Measurements from ENCODE around the gene RSPH1. TPM values are rescaled to one million over a fixed set of nuclear protein-coding genes. Genes with fewer than 3 reads are reported as not detected.

The RSPH1 gene
- total RNA-seq: 5.6 TPM

DNA sequence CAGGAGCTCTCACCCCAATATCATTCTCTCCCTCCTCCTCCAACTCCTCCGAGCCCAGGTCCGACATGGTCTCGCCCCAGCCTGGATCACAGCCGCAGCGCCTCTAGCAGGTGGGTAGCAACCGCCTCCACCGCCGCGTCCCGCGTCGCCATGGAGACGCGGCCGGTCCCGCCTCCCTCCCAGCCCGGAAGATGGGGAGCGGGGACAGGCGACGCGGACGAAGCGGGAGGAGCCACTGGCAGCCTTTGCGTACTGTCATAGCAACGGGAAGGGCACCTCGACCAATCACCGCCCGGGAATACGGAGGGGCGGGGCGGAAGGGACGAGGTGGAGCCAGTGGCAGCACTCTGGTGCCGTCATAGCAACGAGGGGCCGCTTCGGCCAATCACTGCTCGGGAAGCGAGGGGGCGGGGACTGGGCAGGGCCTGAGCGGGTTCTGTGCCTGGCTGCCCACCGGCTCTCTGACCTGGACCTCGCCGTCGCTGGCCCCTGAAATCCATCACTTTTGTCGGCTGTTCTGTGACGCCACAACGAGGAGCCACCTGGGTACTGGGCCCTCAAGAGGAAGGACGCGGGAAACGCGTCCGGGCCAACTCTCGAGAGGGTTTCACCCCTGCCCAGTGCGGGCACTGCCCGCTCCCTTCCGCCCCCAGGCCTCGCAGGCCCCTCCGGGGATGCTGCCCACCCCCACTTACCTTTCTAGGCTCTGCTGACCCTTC lies at the start of gene RSPH1:
RSPH1 (minus strand) TSS at position 105 of the 719 bp plus-strand sequence; CDS start at position 67, 38 bp downstream.
- DNase-seq (ENCODE audit: low spot score): peak; percentile 100

DNA sequence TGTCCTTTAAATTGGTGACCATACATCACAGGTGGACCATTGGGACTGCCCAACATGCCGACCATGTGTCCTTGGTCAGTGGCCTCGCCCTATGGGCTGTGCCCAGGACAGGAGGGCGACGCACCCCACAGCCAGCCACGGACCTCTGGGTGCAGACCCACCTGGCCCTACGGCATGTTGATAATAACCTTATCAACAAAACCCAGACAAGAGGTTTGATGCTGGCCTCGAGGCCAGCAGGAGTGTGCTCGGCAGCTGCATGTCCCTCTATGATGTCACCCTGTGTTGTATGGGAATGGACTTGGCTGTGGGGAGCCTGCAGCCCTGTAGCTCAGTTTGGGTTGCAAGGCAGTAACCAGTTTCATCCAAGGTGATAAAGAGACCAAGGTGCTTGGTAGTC lies 49.7 kb upstream of the RSPH1 start:
- DNase-seq (ENCODE audit: low spot score): no peak

DNA sequence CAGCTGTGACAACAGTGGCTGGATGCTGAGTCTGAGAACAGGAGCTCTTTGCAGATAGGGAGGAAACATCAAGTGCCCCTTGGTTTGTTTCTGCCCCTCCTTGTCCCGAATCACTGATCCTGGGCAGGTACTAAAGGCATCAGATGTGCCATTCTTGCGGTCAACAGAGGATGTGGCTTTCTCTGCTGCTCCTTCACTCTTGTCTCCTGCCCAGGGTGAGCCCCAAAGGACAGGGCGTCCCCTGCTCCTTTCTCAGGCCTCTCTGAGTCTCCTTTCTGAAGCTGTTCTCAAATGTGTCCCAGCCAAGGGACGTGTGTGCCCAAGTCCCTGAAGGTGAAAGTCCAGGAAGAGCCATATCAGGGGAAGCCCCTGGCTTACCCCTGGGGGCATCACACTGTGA lies 49.3 kb upstream of the RSPH1 start:
- DNase-seq (ENCODE audit: low spot score): no peak

DNA sequence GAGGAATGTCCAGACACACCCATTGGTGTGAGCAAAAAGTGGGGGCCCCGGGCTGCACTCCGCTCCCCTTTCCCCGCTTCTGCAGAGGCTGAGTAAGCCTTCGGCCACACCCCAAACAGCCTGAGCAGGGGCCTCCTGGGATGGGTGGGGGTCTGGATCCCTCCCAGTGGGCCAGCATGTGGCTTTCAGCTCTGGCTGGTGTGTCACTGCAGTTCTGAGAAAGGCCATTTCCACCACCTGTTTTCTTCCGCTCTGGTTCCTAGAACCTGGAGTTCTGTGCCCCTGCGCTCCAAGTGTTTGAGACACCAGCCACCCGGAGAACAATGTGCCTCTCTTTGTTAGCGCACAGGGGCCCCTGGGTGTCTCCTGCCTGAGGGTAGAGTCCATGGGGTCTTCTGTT lies 48.5 kb upstream of the RSPH1 start:
- no peak for DNase-seq (ENCODE audit: low spot score)

DNA sequence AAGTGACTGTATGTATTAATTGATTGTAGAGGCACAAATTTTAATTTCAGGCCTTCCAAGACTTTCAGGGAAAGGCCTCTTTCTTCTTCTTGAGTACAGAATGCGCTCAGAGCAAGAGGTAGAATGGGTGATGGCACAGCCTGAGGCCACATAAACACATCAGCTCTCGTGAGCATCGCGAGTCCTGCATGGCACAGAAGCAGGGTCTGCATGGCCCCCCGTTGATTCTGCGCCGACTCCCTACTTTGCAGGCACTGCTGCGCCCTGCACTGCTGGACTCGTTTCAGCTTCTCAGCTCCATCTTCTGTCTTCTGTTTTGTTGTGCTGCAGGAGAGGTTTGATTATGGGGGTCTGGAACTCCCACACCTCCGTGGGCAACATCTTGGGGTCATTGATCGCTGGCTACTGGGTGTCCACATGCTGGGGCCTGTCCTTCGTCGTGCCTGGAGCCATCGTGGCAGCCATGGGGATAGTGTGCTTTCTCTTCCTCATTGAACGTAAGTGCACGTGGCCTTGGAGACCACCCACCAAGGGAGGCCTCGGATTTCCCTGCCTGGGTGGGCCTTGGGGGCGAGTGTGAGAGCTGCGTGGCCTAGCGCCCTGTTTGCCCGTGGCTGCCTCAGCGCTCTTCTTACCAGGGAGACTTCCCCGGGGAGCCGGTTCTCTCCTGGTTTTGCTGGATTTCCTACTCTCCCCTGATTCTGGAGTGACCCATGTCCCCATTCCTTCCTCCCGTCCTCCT lies 47.3 kb upstream of the RSPH1 start:
- no peak for DNase-seq (ENCODE audit: low spot score)

DNA sequence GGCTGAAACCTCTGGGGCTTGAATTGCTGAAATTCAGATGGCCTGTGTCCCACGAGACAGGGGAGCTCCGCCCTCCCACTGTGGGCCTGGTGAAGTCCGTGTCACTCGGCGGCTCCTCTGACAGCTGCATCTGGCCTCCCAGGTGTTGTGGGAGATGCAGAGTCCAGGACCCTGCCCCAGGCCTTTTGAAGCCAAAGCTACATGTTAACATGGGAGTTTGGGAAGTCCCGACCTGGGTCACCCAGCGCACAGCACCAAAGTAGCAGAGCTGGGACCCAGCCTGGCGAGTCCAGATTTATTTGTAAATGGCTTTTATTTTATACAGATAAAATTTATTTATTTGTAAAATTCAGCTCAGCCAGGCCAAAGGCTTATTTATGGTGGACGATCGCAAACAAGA lies 46.6 kb upstream of the RSPH1 start:
- DNase-seq (ENCODE audit: low spot score): no peak

DNA sequence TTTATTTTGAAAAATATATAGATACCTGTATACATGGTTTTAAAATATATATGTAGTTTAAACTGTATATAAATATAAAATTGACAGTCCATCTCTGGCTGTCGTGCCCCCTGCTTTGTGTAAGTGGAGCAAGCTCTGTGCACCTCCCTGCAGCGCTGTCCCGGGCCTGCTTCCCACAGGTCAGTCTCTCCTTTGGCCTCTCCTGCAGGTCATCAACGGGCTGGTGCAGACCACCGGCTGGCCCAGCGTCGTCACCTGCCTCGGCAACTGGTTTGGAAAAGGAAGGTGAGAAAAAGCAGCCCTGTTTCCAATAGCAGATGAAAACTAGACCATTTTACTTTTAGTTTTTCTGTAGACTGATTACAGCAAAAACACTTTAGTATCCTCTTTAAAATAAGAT lies 46.2 kb upstream of the RSPH1 start:
- DNase-seq (ENCODE audit: low spot score): no peak

DNA sequence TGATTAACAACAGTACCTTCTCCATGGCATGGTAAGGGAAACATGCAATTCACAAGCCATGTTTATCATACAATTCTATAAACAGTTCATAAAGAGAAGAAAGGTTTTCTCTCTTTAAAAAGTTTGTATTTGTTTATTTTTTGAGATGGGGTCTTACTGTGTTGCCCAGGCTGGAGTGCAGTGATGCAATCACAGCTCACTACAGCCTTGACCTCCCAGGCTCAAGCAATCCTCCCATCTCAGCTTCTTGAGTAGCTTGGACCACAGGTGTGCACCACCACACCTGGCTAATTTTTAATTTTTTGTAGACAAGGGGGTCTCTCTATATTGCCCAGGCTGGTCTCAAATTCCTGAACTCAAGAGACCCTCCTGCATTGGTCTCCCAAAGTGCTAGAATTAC lies 45.6 kb upstream of the RSPH1 start:
- DNase-seq (ENCODE audit: low spot score): no peak

DNA sequence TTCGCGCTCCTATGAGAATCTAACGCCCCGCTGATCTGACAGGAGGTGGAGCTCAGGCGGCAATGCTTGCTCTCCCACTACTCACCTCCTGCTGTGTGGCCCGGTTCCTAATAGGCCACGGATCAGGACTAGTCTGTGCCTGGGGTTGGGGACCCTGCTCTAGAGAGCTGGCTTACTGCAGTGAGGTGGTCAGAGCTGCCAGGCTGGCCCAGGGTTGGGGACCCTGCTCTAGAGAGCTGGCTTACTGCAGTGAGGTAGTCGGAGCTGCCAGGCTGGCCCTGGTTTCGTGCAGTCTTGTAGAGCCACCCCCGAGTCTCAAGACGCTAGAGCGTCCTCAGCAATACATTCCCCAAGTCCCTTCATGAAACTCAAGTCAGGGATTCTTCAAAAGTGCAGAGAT lies 45.1 kb upstream of the RSPH1 start:
- no peak for DNase-seq (ENCODE audit: low spot score)

DNA sequence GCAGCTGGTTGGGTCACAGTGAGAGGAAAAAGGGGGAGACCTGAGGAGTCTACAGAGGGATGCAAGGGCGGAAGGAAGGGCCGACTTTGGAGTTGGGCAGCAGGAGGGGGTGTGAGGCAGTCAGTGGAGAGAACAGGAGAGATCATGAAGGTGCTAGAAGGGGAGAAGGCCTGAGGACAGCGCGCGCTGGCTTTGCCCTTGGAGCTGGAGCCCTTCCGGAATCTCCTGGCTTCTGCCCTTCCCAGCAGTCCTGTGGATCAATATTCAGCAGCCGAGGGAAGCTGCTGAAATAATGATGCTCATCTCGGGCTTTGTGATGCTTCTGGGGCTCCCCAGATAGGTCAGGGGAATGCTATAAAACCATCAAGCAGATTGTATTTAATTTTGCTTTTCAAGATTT lies 44.4 kb upstream of the RSPH1 start:
- no peak for DNase-seq (ENCODE audit: low spot score)

DNA sequence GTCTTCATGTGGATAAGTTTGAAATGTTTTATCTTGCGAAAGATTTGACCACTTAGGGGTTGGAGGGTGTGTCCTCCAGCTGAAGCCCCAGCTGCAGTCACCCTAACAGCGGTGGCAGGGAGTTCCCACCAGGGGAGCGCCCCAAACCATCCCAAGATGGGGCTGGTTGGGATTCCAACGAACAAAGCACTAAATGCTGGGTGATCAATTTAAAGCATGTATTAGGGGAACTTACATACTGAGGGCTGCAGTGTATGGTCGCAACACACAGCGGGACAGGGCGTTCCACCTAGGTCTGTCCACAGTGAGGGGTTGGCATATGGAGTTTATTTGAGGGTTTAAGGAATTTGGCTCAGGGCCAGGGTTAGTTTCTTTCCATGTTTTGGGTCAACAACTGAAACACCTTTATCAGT lies 43.9 kb upstream of the RSPH1 start:
- no peak for DNase-seq (ENCODE audit: low spot score)

DNA sequence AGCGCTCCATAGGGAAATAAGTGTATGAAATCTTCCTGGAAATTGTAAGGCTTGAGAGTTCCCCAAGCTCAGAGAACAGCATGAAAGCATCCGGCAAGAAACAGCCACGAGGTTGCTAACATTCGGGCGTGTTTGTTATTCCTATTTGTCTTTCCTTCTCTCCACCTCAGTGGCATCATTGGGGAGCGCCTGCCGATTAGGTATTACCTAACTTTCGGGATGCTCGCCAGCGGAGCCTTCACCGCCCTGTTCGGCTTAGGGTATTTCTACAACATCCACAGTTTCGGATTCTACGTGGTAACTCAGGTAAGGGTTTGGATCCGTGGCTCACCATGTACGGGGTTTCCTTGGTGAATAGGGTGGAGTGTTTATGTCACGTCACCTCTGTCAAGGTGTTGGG lies 43.3 kb upstream of the RSPH1 start:
- peak; percentile 47 for DNase-seq (ENCODE audit: low spot score)

DNA sequence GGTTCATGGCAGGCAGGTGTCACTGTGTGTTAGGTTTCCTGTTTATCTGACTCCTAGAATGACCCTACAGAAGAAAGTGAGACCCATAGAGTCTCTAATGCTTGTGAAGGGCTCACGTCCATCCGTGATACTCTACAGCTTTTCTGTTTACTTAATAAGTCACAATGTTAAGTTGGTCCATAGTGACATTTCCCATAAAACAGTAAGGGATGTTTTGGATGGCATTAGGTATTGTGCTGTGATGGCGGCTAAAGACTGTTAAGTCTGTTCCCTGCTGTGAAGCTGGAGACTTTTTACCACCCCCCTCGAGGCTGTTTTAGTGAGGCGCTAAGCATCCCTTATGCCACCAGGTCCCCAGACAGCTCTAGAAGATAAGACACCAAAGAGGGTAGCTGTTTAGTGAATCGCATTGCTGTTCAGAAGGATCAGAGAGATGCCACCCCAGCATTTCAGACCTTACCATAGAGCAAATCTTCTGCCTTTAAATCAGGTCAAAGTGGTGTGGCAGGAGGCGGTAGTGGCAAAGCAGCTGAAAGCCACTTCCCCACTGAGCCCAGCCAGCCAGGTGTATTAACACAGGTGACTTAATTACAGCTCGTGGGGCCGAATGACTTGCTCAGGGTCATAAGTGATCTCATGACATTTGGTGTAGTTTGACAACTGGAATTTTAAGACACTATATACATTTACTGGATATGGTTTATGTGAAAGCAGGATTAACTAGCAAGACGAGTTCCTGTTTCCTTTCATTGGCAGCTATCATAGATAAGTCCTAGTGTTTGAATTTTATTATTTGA lies 42.7 kb upstream of the RSPH1 start:
- no peak for DNase-seq (ENCODE audit: low spot score)

DNA sequence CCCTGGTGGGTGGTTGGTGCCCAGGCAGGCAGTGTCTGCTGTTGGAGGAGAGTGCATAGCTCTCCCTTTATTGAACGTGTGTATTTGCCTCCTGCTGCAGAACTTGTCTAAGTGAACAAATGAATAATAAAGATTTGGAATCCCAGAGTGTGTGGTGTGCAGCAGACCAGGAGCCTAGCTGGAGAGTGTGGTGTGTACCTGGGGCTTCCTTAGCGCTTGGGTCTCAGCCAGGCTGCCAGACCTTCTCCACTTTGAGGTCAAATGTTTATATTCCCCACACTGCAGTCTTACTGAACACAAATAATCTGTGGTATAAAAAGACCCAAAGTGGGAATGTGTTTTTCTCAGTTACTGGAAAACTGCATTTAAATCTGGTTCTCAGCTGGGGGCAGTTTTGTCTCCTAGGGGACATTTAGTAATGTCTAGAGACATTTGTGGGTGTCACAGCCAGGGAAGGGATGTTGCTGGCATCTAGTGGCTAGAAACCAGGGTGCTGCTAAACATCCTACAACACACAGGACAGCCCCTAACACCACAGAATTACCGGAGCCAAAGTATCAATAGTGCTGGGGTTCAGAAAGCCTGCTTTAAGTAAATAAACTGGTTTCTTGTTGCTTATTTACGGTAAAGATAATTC lies 41.2 kb upstream of the RSPH1 start:
- DNase-seq (ENCODE audit: low spot score): no peak

DNA sequence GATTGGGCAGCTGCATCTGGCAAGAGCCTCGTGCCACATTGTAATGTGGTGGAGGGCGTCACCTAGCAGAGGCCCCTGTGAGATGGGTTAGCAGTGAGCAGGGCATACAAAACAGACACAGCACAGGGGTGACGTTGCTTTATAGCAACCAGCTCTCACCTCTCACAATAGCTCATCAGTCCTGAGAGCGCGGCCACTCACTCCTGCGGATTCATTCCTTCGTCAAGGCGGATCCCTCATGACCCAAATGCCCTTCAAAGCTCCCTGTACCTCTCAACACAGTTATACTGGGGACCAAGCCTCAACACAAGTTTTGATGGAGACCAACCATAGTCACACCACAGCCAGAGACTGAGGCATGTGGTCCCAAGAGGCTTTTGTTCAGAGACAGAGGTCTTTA lies 40.6 kb upstream of the RSPH1 start:
- DNase-seq (ENCODE audit: low spot score): no peak

DNA sequence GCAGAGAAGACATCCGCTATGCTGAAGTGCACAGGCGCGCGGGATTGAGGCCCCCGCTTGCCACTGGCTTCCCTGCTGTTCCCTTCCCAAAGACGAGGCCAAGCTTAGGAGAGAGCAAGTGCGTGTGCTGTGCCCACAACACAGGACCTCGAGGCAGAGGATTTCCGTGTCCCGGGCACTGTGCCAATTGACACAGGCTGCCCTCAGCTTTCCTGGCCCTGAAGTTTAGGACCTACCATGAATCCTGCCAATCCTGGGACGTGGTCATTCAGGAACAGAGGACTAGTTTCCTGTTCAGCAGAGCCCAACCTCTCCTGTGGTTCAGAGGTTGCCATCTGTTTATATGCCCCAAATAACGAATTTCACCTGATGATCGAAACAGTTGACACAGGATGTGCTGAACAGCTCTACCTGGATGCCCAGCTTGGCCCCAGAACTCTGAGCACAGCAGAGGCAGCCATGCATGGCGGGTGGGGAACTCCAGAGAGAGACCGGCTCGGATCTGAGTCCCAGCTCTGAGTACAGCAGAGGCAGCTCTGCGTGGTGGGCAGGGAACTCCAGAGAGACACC lies 39.7 kb upstream of the RSPH1 start:
- DNase-seq (ENCODE audit: low spot score): no peak

DNA sequence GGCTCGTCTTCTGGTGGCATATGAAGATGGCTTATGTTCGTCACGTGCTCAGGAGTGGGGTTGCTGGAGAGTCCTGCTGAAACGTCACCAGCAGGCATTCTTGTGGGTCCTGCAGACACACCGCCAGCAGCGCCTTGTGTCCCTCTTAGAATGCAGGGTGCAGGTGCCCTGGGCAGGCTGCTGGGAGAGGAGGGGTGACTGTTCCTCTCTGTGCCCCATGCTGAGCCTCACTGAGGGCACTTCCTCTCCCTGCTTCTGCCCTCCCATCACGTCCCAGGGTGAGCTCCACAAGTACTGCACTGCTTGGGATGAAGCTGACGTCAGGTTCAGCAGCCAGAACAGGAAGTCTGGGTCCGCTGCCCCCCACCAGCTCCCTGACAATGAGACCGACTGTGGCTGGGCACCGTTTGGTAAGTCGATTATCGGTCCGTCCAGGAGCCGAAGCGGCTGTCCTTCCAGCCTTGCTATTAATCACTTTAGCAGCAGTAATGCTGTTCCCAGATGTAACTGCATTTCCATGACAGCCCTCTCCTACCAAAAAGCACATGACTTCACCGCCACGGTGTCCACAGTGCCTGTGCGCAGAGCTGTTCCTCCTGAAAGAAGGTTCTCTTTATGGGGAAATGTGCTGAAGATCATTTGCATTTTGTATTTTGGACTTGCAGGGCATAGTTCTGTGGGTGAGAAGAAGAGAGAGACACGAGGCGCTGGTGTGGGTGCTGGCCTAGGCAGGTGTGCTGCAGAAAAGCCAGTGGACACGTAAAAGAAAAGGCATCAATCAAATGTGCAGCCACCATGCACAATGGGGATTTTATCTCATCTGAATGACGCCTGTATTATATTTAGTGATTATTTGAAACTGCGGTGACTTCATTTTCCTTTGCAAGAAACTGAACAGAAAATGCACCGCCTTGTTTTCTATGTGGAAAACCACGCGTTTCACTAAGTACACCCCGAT lies 38.7 kb upstream of the RSPH1 start:
- DNase-seq (ENCODE audit: low spot score): no peak

DNA sequence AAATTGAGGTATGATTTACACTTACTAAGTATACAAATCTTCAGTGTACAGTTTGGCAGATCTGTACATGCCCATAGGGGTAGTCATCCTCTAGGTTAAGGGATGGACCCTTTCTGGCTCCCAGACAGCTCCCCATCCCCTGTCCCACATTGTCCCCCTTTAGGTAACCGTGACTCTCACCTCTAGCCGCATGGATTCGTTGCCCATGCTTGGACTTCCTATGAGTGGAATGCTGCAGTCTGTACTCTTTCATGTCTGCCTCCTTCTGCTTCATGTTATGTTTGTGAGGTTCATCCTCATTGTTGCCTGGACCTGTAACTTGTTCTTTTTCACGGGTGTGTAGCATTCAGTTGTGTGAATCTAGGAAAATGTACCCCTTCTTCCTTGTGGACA lies 37.9 kb upstream of the RSPH1 start:
- DNase-seq (ENCODE audit: low spot score): no peak

DNA sequence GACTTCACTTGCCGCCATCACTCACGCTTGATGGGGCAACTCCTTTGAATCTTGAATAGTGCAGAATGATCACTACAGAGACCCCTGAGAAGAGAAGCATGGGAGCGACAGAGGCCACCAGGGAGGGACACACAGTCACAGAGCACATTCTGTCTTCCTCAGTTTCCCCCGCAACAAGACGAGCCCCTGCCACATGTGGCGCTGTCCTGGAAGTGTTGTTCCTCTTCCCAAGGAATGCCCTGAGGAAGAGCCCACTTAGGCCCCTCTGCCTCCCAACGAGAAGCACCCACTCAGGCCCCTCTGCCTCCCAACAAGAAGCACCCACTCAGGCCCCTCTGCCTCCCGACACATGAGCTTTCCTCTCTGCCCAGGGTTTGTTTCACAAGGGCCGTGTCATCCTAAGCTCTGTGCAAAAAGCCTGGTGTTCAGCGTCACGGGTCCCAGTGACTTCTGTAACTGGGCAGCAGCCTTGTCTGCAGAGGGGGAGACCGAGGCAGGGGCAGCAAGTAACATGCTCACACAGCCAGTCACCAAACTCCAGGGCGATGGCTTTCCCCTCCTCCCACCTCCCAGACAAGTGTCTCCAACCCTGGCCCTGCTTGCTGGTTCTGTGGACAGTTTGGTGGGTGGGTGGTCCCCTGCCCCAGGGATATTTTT lies 37.4 kb upstream of the RSPH1 start:
- DNase-seq (ENCODE audit: low spot score): no peak

All from mucosa of gallbladder (tissue), 1 donor.